GM12875 (cell line): Measurements from ENCODE around the gene RPS6KA2.

ENCODE experiments used
- H3K4me3 ChIP-seq: one replicate; pipeline ENCODE4 v1.5.1; 2011; ENCODE audit warnings: low read depth, low read length, control low read depth
- TF ChIP-seq, protein P1 (sequence below): IDR thresholded peaks from 2 replicates; pipeline ENCODE4 v1.5.1; 2011; ENCODE audit warnings: low read depth, mild to moderate bottlenecking, control low read depth, inconsistent platforms, low read length, moderate library complexity, borderline replicate concordance; ENCODE audit not compliant: insufficient read depth

The RPS6KA2 gene

DNA sequence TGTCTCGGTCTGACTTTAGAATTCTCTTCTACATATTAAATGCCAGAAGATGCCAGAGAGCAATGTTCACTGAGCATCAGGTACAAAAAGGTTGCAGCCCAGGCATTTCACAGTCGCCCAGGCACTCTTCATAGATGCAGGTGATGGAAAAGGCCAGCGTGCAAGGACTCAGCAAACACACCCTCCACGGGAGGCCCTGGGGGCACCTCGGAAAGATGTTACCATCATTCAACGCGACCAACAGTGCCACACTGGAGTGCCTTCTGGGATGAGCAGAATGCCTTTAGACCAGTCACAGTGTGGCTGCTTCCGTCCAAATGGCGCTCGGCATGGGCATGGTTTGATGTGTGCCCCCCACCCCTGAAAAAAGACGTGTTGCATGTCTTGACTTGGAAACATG lies 36.0 kb downstream of the RPS6KA2 start:
- TF ChIP-seq, protein P1, sequence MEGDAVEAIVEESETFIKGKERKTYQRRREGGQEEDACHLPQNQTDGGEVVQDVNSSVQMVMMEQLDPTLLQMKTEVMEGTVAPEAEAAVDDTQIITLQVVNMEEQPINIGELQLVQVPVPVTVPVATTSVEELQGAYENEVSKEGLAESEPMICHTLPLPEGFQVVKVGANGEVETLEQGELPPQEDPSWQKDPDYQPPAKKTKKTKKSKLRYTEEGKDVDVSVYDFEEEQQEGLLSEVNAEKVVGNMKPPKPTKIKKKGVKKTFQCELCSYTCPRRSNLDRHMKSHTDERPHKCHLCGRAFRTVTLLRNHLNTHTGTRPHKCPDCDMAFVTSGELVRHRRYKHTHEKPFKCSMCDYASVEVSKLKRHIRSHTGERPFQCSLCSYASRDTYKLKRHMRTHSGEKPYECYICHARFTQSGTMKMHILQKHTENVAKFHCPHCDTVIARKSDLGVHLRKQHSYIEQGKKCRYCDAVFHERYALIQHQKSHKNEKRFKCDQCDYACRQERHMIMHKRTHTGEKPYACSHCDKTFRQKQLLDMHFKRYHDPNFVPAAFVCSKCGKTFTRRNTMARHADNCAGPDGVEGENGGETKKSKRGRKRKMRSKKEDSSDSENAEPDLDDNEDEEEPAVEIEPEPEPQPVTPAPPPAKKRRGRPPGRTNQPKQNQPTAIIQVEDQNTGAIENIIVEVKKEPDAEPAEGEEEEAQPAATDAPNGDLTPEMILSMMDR = no peak
- no peak overlapping the region for H3K4me3 ChIP-seq

DNA sequence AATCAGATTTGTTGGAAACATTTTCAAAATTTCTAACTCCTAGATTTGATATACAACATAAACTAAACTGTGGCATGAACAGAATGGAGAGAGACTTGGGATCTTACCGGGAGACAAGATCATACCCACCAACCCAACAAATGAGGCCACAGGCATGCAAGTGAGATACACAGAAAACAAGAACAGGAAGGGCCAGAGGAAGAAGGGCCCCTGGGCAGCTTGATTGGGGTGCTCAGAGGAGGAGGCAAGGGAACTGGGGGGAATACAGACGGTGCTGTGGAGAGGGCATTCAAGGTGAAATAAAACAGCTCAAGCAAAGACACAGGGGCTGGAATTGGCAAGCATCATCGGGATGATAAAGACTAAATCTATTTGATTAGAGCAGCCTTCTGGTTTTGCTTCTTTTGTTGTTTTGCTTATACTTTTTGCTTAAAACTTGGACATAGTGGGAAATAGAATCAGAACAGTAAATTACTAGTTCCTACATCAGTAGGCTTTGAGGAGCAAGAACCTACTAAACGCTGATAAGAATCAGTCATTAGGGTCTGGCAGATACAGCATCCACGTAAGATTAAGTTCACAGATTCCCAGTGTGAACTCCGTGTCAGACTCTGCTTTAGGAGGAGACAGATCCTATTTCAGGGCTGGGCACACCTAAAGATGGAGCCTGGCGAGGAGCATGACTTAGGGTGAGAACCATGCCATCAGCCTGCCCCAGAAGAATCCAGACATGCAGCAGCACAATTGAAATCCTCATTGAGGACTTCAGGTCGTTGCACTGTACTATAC lies 37.1 kb downstream of the RPS6KA2 start:
- H3K4me3 ChIP-seq = no peak overlapping the region

DNA sequence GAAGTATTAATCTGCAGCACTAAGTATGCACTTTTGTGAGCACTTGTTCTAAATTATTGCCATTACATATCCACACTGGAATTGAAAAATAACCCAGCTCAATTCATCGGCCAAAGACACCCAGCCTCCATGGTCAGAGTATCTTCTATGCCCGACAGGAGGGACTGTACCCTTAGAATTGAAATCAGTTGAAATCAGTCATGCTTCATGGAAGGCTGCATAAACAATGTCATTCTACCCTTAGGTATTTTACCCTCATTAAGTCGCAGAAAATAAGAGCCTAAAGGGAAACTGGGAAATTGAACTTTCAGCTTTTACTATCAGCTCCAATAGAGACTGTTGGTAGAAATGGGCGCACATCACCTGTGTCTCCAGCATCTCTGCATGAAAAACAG lies 37.7 kb downstream of the RPS6KA2 start:
- TF ChIP-seq, protein P1 = no peak
- H3K4me3 ChIP-seq = no peak overlapping the region

More for the DNA sequence above, 37.1 kb downstream of the RPS6KA2 start:
- TF ChIP-seq, protein P1 = no peak

DNA sequence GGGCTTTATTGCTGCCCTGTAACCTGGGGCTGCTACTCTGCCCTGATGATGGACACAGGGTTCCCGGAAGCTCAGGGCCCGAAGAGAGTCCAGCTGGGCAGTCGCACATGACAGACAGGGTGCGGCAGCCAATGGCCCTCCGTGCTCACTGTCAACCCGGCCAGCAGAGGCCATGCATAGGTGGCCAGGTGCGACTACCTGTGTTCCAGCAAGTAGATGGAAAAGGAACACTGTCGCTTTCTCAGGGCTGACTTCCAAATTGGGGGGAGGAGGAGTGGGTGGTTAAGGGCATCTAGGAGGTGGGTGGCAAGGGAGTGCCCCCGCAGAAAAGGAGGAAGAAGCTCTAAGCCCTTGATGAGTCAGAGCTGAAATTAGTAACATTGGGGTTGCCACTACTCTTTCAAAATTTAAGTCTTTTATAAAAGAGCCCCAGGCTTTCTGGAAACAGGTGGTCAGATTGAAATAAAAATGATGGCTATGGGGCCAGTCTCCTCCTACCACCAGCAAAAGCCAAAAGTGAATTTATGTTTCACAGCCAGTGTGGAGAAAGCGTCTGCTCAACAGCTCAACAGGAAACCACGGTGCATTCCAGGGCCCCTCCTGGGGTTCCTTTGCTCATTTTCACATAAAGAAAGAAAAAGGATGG lies 38.2 kb downstream of the RPS6KA2 start:
- H3K4me3 ChIP-seq = no peak overlapping the region
- TF ChIP-seq, protein P1 = no peak

DNA sequence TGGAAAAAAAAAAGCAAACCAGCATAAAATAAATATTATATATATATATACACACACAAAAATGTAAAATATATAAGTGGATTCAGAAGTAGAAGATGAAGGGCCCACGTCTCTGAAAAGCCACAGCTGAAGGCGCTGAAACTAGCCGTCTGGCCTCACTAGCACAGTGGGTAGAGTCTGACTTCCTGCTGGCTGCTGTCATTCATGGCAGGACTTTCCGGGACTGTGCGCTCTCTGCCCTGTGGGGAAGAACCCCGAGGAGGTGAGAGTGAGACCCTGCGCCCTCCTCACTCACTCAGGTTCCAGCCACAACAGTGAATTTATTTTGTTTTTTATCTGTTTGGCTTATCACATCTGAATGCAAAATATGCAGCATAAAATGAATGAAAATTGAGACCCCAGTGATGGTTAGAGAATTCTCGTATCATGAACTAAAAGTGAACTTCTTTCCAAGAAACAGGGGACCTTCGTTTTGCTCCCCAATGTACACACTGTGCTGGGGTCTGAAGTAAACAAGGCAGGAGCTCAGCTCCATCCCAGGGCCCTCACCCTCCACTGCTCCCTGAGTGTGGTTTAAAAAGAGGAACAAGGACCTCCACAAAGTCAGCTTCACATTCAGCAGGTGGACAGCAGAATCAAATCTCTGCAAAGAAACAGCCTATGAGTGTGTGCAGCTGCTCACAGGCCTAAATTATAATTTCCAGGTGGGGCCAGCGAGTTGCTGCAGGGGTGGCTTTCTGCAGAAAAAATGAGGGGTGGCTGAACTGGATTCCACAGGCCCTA lies 39.2 kb downstream of the RPS6KA2 start:
- H3K4me3 ChIP-seq = no peak overlapping the region
- TF ChIP-seq, protein P1 = no peak

DNA sequence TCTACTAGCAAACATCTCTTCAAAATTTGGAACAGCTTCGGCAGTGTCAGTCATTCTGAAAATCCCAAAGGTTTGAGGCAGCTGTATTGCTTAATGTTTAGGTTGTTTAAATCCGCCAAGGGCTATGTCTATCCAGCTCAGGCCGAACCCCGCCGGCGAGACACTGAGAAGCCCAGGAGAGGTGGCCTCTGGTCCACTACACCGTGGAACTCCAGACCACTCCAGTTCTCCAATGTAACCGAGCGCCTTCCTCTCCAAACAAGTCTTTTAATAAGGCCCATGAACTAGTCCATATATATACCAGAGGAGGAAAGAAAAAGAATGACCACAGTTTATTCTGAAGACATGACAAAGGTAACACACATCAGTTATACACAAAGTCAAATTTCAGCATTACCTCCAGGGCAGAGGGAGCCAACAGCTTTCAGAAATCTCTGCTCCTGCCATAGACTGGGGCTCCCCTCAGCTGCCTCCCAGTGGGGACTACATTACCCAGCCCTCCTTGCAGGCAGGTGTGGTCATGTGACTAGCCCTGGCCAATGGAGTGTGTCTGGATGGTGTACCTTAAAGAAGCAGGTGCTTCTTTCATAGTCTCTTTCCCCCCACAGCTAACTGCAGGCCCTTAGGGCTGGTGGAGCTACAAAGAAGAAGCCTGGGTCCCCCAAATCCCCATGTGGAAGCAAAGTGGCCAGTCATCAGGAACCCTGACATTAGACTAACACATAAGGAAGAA lies 40.5 kb downstream of the RPS6KA2 start, which contains the start of gene RAMACL:
RAMACL (minus strand) TSS at position 255 of the 733 bp plus-strand sequence; CDS start at position 54, 201 bp downstream.
- H3K4me3 ChIP-seq = no peak within 1 kb of the TSS
- TF ChIP-seq, protein P1 = no peak
